ENCODE measurements around the gene HOXB3. TPM values are rescaled to one million over a fixed set of nuclear protein-coding genes. Genes with fewer than 3 reads are reported as not detected.

The HOXB3 gene
- total and polyA plus RNA-seq, 8 donors = 10.4 to 114 (median 89.4) TPM

GRCh38 chr17:48570325-48571023 lies 19.6 kb downstream of the HOXB3 start:
- no peaks in the 10 kb centered on the region for H3K36me3 ChIP-seq
- ATAC-seq (no peak), DNase-seq (no peak)
- peaks cover 3 to 23% of the 10 kb centered on the region in 2 donors for H3K4me1 ChIP-seq
- no peak for TF ChIP-seq CTCF (IDR thresholded peaks at IDR 0.05)
- intact Hi-C loops (cut with DNase I) = no loop called here
- H3K4me3 ChIP-seq = peak overlapping the region in 1 of 2 donors; percentile 5
- H3K9me3 ChIP-seq = no peaks in the 10 kb centered on the region
- H3K27me3 ChIP-seq = peaks cover 46 to 100% of the 10 kb centered on the region in 2 donors
- peak overlapping the region; percentile 31 to 95 for H3K27ac ChIP-seq

- Histone ChIP-seq H3K27ac (peak overlapping the region; percentile 31 to 95), H3K4me1 (peaks cover 3 to 19% of the 10 kb centered on the region in 2 donors), H3K27me3 (peaks cover 46 to 100% of the 10 kb centered on the region in 2 donors), H3K9me3 (no peaks in the 10 kb centered on the region), H3K4me3 (no peak overlapping the region), H3K36me3 (no peaks in the 10 kb centered on the region)
- intact Hi-C loops (cut with DNase I) = no loop called here
- no peak for TF ChIP-seq CTCF (IDR thresholded peaks at IDR 0.05)
- no peak for ATAC-seq
- DNase-seq = no peak
Measured at GRCh38 chr17:48569674-48570324, 20.2 kb downstream of the HOXB3 start.

GRCh38 chr17:48569240-48569582 lies 20.8 kb downstream of the HOXB3 start:
- DNase-seq = no peak
- Histone ChIP-seq H3K4me3 (no peak overlapping the region), H3K9me3 (no peaks in the 10 kb centered on the region), H3K27ac (peak overlapping the region in 1 of 2 donors; percentile 95), H3K4me1 (peaks cover 3 to 19% of the 10 kb centered on the region in 2 donors), H3K27me3 (peaks cover 46 to 100% of the 10 kb centered on the region in 2 donors), H3K36me3 (no peaks in the 10 kb centered on the region)
- intact Hi-C loops (cut with DNase I) = no loop called here
- TF ChIP-seq CTCF (IDR thresholded peaks at IDR 0.05) = no peak
- ATAC-seq = no peak

- no peak for ATAC-seq
- TF ChIP-seq CTCF (IDR thresholded peaks at IDR 0.05) = no peak
- intact Hi-C loops (cut with DNase I) = no loop called here
- peaks cover 48 to 100% of the 10 kb centered on the region in 2 donors for H3K27me3 ChIP-seq
- H3K4me3 ChIP-seq = no peak overlapping the region
- H3K36me3 ChIP-seq = no peaks in the 10 kb centered on the region
- H3K4me1 ChIP-seq = peaks cover 3 to 19% of the 10 kb centered on the region in 2 donors
- no peak for DNase-seq
- no peaks in the 10 kb centered on the region for H3K9me3 ChIP-seq
- H3K27ac ChIP-seq = peak overlapping the region; percentile 3 to 95
Measured at GRCh38 chr17:48568499-48569239, 21.4 kb downstream of the HOXB3 start.
